Chondrocyte (in vitro differentiated cells): ENCODE results near the gene CDH22. TPM values are rescaled to one million over a fixed set of nuclear protein-coding genes. Genes with fewer than 3 reads are reported as not detected.

ENCODE experiments used
- DNase-seq: peaks from one replicate; pipeline ENCODE4 v3.0.0; 2021; ENCODE audit warnings: mixed read lengths, low spot score
- H3K27ac Mint-ChIP-seq: one replicate; pipeline ENCODE4 v1.8.0; 2021; ENCODE audit warnings: mild to moderate bottlenecking, moderate library complexity, mixed read lengths; ENCODE audit not compliant: unreplicated experiment
- H3K27me3 Mint-ChIP-seq: 2 replicates; pipeline ENCODE4 v1.8.0; 2021; ENCODE audit warnings: low read depth, mixed read lengths
- H3K36me3 Mint-ChIP-seq: 2 replicates; pipeline ENCODE4 v1.8.0; 2021; ENCODE audit warnings: low read depth, mixed read lengths
- H3K4me1 Mint-ChIP-seq: 2 replicates; pipeline ENCODE4 v1.8.0; 2021; ENCODE audit warnings: low read depth, mild to moderate bottlenecking, mixed read lengths
- H3K4me3 Mint-ChIP-seq: one replicate; pipeline ENCODE4 v1.8.0; 2021; ENCODE audit warnings: mild to moderate bottlenecking, moderate library complexity, mixed read lengths; ENCODE audit not compliant: unreplicated experiment
- H3K9me3 Mint-ChIP-seq: 2 replicates; pipeline ENCODE4 v1.8.0; 2021; ENCODE audit warnings: low read depth, mixed read lengths
- total RNA-seq: library from RNA; stranded (reverse); gene quantifications from 3 replicates; pipeline ENCODE4 v1.2.1, GENCODE V29; 2021
- TF ChIP-seq, protein P1 (sequence below): fragments of 200-600 bp; sonication (generic); IDR thresholded peaks from 2 replicates; pipeline ENCODE4 v1.5.0; 2021; ENCODE audit warnings: antibody characterized with exemption, mild to moderate bottlenecking, moderate library complexity

Gene CDH22
- total RNA-seq, 1 donor from 2014 or later, result not detected

DNA sequence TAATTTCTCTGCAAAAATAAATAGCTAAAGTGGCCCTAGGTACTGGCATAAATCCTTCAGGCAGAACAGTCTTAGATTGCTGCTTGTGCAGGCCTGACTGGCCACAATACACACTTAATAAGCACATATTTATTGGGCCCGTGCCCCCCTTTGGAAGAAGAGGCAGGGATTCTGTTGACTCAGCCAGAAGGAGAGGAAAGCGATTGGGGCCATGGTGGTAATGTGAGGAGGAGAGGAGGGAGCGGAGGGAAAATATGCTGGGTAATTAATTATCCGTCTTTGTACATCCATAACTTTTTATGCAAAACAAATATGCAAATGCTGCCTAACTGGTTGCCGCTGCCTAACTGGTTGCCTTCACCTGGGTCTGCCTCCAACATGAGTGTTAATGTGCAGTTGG is 154.0 kb downstream of the CDH22 start:
- H3K4me1 Mint-ChIP-seq, result no peaks in the 10 kb centered on the region
- TF ChIP-seq, protein P1, sequence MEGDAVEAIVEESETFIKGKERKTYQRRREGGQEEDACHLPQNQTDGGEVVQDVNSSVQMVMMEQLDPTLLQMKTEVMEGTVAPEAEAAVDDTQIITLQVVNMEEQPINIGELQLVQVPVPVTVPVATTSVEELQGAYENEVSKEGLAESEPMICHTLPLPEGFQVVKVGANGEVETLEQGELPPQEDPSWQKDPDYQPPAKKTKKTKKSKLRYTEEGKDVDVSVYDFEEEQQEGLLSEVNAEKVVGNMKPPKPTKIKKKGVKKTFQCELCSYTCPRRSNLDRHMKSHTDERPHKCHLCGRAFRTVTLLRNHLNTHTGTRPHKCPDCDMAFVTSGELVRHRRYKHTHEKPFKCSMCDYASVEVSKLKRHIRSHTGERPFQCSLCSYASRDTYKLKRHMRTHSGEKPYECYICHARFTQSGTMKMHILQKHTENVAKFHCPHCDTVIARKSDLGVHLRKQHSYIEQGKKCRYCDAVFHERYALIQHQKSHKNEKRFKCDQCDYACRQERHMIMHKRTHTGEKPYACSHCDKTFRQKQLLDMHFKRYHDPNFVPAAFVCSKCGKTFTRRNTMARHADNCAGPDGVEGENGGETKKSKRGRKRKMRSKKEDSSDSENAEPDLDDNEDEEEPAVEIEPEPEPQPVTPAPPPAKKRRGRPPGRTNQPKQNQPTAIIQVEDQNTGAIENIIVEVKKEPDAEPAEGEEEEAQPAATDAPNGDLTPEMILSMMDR, result no peak
- DNase-seq, result no peak
- peaks cover 36% of the 10 kb centered on the region for H3K27me3 Mint-ChIP-seq
- no peaks in the 10 kb centered on the region for H3K9me3 Mint-ChIP-seq
- no peaks in the 10 kb centered on the region for H3K36me3 Mint-ChIP-seq
- H3K27ac Mint-ChIP-seq, result no peak overlapping the region
- H3K4me3 Mint-ChIP-seq, result no peak overlapping the region

DNA sequence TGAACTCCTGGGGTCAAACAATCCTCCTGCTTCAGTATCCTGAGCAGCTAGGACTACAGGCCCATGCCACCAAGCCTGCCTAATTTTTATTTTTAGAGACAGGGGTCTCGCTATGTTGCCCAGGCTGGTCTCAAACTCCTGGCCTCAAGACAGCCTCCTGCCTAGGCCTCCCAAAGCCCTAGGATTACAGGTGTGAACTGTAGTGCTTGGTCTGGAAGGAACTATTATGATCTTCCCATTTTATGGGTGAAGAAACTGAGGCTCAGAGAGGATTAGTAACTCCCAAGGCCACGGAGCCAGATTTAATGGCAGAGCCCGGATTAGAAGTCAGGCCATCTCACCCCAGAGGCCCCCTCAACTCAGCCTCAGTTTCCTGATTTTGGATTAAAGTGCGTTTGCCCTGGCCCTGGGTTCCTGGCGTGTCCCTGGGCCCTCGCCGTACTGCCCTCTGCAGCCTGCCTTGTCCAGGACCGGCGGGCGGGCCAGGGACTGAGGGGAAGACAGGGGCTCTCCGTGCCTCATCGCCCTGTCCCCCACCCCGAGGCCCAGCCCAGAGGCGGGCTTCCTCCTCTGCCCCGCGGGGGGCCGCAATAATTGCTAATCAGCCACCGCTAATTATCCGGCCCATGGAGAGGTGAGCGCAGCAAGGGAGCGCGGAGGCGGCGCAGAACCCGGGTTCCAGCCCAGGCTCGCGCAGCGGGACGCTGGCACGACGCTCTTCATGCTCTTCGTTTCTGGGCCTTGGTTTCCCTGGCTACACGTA is 155.3 kb downstream of the CDH22 start:
- TF ChIP-seq, protein P1, result no peak
- Mint-ChIP-seq H3K9me3 (no peaks in the 10 kb centered on the region), H3K4me3 (no peak overlapping the region), H3K4me1 (no peaks in the 10 kb centered on the region), H3K36me3 (no peaks in the 10 kb centered on the region), H3K27ac (no peak overlapping the region), H3K27me3 (peaks cover 29% of the 10 kb centered on the region)
- no peak for DNase-seq

DNA sequence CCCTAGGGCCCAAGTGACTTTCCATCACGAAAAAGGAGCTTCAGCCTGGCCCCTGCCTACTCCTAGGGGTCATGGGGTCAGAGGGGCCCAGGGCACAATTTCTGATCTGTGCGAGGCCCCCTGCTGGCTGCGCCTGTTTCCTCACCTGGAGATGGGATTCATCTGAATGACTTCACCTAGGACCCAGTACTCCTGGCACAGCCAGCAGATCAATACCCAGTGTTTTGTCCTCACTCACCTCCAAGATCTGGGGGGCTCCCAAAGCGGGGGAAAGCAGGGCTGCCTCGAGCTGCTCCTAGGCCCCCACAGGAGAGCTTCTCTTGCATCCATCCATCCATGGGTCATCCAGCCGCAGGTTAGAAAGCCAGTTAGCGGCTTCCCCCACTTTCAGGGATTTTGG is 156.4 kb downstream of the CDH22 start:
- H3K27ac Mint-ChIP-seq, result no peak overlapping the region
- no peak overlapping the region for H3K4me3 Mint-ChIP-seq
- TF ChIP-seq, protein P1, result peak; percentile 54
- H3K27me3 Mint-ChIP-seq, result peaks cover 29% of the 10 kb centered on the region
- no peak for DNase-seq
- H3K4me1 Mint-ChIP-seq, result no peaks in the 10 kb centered on the region
- no peaks in the 10 kb centered on the region for H3K9me3 Mint-ChIP-seq
- no peaks in the 10 kb centered on the region for H3K36me3 Mint-ChIP-seq

DNA sequence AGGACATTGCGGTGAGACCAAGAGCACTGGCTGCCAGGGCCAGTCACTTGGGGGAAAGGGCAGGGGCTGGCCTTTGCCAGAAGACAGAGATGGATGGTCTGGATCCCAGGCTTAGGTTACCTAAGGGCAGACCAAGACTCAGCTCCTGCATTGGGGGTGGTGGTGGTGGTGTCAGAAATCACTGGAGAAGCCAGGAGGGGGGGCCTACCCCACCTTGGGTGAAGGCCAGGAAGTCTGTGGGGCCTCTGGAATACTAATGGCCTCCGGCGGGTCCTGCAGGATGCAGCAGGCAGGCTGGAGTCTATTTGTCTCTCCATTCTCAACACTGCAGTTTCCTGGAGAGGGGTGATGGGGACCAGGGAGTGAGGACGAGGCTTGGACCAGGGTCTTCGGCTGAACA is 157.4 kb downstream of the CDH22 start:
- DNase-seq, result no peak
- Mint-ChIP-seq H3K9me3 (no peaks in the 10 kb centered on the region), H3K4me3 (no peak overlapping the region), H3K36me3 (no peaks in the 10 kb centered on the region), H3K27ac (no peak overlapping the region), H3K27me3 (peaks cover 29% of the 10 kb centered on the region), H3K4me1 (no peaks in the 10 kb centered on the region)
- TF ChIP-seq, protein P1, result no peak

DNA sequence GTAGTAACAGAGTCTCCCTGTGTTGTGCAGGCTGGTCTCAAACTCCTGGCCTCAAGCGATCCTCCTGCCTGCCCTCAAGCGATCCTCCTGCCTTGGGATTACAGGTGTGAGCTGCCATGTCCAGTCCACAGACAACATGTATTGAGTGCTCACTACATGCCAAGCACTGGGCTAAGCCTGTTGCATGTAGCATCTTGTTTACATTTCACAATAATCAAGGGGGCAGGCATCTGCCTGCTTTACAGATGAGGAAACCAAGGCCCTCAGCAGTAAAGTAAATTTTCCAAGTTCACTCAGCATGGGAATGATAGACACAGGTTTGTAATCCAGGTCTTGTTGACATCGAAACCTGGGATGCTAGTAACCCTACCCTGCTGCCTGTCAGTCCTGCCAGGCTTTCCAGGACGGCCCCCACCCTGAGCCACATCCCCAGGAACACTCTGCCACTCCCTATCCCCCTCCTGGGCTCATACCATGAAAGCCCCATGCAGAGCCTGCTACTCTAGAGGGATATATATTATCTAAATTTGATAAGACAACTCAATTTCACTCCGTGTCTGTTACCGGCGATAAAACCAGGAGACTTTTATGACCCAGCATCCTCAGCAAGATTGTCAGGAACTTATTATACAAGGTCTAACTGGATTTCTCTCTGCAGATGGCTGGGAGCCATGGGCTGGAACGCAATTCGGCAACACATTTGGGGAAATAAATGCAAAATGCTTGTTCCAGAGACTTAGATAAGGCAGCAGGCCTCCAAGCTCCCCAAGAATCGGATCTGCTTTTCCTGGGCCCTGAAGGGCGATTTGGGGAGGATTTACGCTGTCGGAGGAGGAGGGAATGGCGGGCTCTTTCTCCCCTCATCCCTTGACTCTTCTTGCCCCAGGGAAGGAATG is 159.7 kb downstream of the CDH22 start:
- no peaks in the 10 kb centered on the region for H3K4me1 Mint-ChIP-seq
- peaks cover 19% of the 10 kb centered on the region for H3K27me3 Mint-ChIP-seq
- no peak for DNase-seq
- TF ChIP-seq, protein P1, result no peak
- H3K36me3 Mint-ChIP-seq, result no peaks in the 10 kb centered on the region
- no peak overlapping the region for H3K27ac Mint-ChIP-seq
- no peaks in the 10 kb centered on the region for H3K9me3 Mint-ChIP-seq
- H3K4me3 Mint-ChIP-seq, result no peak overlapping the region
